HCT116 (cell line): ENCODE results near the gene SMTN. TPM values are rescaled to one million over a fixed set of nuclear protein-coding genes. Genes with fewer than 3 reads are reported as not detected.

Source experiments
- ATAC-seq: fragments of 200-7000 bp; cut with Tn5 transposase; 2 replicates; pipeline ENCODE4 v1.9.1; 2020; ENCODE audit warnings: mild to moderate bottlenecking, moderate library complexity
- BruUV-seq: library from RNA; stranded (reverse); fragments of 400-500 nt; replicated peaks from 2 replicates; lab custom pipeline; 2021; lab: Mats Ljungman, UMichigan
- CTCF ChIA-PET: fragments of 300-600 bp; sonication (Branson Sonifier 250); formaldehyde crosslinking; loops from one replicate; lab custom pipeline; 2021; ENCODE audit warnings: antibody characterized with exemption; lab: Charles Lee
- POLR2A ChIA-PET: fragments of 300-600, 350-600 bp; sonication (Branson Sonifier 250); formaldehyde crosslinking; loops from one replicate; lab custom pipeline; 2021; ENCODE audit warnings: antibody characterized with exemption; lab: Charles Lee
- RAD21 ChIA-PET, 2 experiments: fragments of 300-600 bp; sonication (Branson Sonifier 250); formaldehyde crosslinking; loops; one replicate each; lab custom pipeline; 2023; ENCODE audit warnings: low total read pairs in 2 of 2; ENCODE audit not compliant: uncharacterized antibody in 2 of 2, unreplicated experiment in 2 of 2, low non-redundant PET in 1 of 2; lab: Charles Lee
- DNase-seq: peaks from one replicate; pipeline ENCODE4 v3.0.0-alpha.2; 2010; ENCODE audit warnings: low read depth, low spot score
- H2AFZ ChIP-seq: fragments of 200-600 bp; shearing (Covaris generic), sonication (generic); 2 replicates; pipeline ENCODE4 v1.6.1; 2017; ENCODE audit warnings: low read depth, mixed run types, mixed read lengths, antibody characterized with exemption, low read length; ENCODE audit not compliant: poor library complexity, severe bottlenecking
- H3K27ac ChIP-seq: 2 replicates; pipeline ENCODE4 v1.5.1; 2012; ENCODE audit warnings: low read depth, low read length
- H3K27me3 ChIP-seq: fragments of 200-600 bp; sonication (generic); 2 replicates; pipeline ENCODE4 v1.6.1; 2016; ENCODE audit warnings: mixed run types, low read length, mixed read lengths; ENCODE audit not compliant: insufficient read depth
- H3K36me3 ChIP-seq, 2 experiments: fragments of 200-500 bp in 1 of 2; fragments of 200-600 bp in 1 of 2; sonication (Bioruptor generic) in 1 of 2; sonication (generic) in 1 of 2; 2 replicates each; pipeline versions ENCODE4 v1.5.1 to v1.6.1; 2014 to 2016; ENCODE audit warnings: low read length in 2 of 2, inconsistent platforms in 1 of 2, mixed read lengths in 1 of 2, mixed run types in 1 of 2; ENCODE audit not compliant: insufficient read depth in 2 of 2, control insufficient read depth in 1 of 2
- H3K4me1 ChIP-seq, 2 experiments: fragments of 200-600 bp in 1 of 2; sonication (generic) in 1 of 2; 2 replicates each; pipeline versions ENCODE4 v1.5.1 to v1.6.1; 2012 to 2017; ENCODE audit warnings: low read length in 2 of 2, inconsistent platforms in 1 of 2, mild to moderate bottlenecking in 1 of 2, mixed read lengths in 1 of 2, mixed run types in 1 of 2, moderate library complexity in 1 of 2; ENCODE audit not compliant: insufficient read depth in 2 of 2, control insufficient read depth in 1 of 2
- H3K4me2 ChIP-seq: fragments of 200-600 bp; sonication (generic); 2 replicates; pipeline ENCODE4 v1.6.1; 2017; ENCODE audit warnings: mixed run types, low read length, mixed read lengths
- H3K4me3 ChIP-seq, 2 experiments: fragments of 200-600 bp in 1 of 2; sonication (generic) in 1 of 2; replicated peaks in 1 of 2; 2 replicates each; pipeline ENCODE4 v1.5.1; 2011 to 2016; ENCODE audit warnings: low read length in 2 of 2, control low read depth in 1 of 2, low read depth in 1 of 2, mild to moderate bottlenecking in 1 of 2, mixed read lengths in 1 of 2, mixed run types in 1 of 2
- H3K79me2 ChIP-seq: fragments of 200-600 bp; sonication (generic); 2 replicates; pipeline ENCODE4 v1.6.1; 2017; ENCODE audit warnings: mild to moderate bottlenecking, mixed run types, low read length, moderate library complexity, mixed read lengths; ENCODE audit not compliant: insufficient read depth
- H3K9ac ChIP-seq: fragments of 200-600 bp; sonication (generic); 2 replicates; pipeline ENCODE4 v1.6.1; 2016; ENCODE audit warnings: low read length, mixed read lengths
- H3K9me2 ChIP-seq: fragments of 200-600 bp; sonication (generic), shearing (Covaris generic); 2 replicates; pipeline ENCODE4 v1.6.1; 2017; ENCODE audit warnings: mixed run types, mild to moderate bottlenecking, moderate library complexity; ENCODE audit not compliant: insufficient read depth
- H3K9me3 ChIP-seq, 2 experiments: fragments of 200-500 bp in 1 of 2; fragments of 200-600 bp in 1 of 2; sonication (Bioruptor generic) in 1 of 2; sonication (generic) in 1 of 2; 2 replicates each; pipeline ENCODE4 v1.6.1; 2014 to 2017; ENCODE audit warnings: low read length in 2 of 2, mixed read lengths in 2 of 2, inconsistent platforms in 1 of 2, low read depth in 1 of 2, mild to moderate bottlenecking in 1 of 2, mixed run types in 1 of 2, moderate library complexity in 1 of 2; ENCODE audit not compliant: control insufficient read depth in 1 of 2, insufficient read depth in 1 of 2
- H4K20me1 ChIP-seq: fragments of 200-600 bp; sonication (generic), shearing (Covaris generic); 2 replicates; pipeline ENCODE4 v1.6.1; 2017; ENCODE audit warnings: mixed run types, mild to moderate bottlenecking, moderate library complexity; ENCODE audit not compliant: insufficient read depth
- ATF3 ChIP-seq: IDR thresholded peaks from 2 replicates; pipeline ENCODE4 v1.6.1; 2012
- CBX3 ChIP-seq: IDR thresholded peaks from 2 replicates; pipeline ENCODE4 v1.6.1; 2012; ENCODE audit warnings: low read depth
- EGR1 ChIP-seq: IDR thresholded peaks from 2 replicates; pipeline ENCODE4 v1.6.1; 2012; ENCODE audit warnings: low read depth
- ELF1 ChIP-seq: IDR thresholded peaks from 2 replicates; pipeline ENCODE4 v1.6.1; 2012; ENCODE audit warnings: low read depth, borderline replicate concordance
- FOSL1 ChIP-seq: IDR thresholded peaks from 2 replicates; pipeline ENCODE4 v1.6.1; 2012; ENCODE audit warnings: low read depth
- JUND ChIP-seq: IDR thresholded peaks from 2 replicates; pipeline ENCODE4 v1.6.1; 2012
- POLR2A ChIP-seq: IDR thresholded peaks from 2 replicates; pipeline ENCODE4 v1.7.0; 2011; ENCODE audit warnings: borderline replicate concordance; ENCODE audit not compliant: insufficient read depth, insufficient read length; ENCODE audit errors: extremely low read depth
- POLR2AphosphoS5 ChIP-seq: IDR thresholded peaks from 2 replicates; pipeline ENCODE4 v1.6.1; 2011; ENCODE audit warnings: mild to moderate bottlenecking, low read depth, low read length, moderate library complexity
- RAD21 ChIP-seq: IDR thresholded peaks from 2 replicates; pipeline ENCODE4 v1.6.1; 2012; ENCODE audit warnings: low read depth, mild to moderate bottlenecking
- TCF7L2 ChIP-seq: IDR thresholded peaks from 2 replicates; pipeline ENCODE4 v1.7.0; 2011; ENCODE audit warnings: borderline replicate concordance, inconsistent platforms; ENCODE audit not compliant: insufficient read depth, insufficient read length; ENCODE audit errors: extremely low read depth
- YY1 ChIP-seq: IDR thresholded peaks from 2 replicates; pipeline ENCODE4 v1.6.1; 2011; ENCODE audit warnings: low read length, low read depth, moderate library complexity, mild to moderate bottlenecking; ENCODE audit not compliant: insufficient replicate concordance; ENCODE audit errors: extremely low read depth
- ZBTB33 ChIP-seq: IDR thresholded peaks from 2 replicates; pipeline ENCODE4 v1.6.1; 2011; ENCODE audit warnings: mild to moderate bottlenecking, low read length, moderate library complexity; ENCODE audit not compliant: insufficient replicate concordance; ENCODE audit errors: extremely low read depth
- ZFX ChIP-seq: fragments of 450-650 bp; IDR thresholded peaks from 2 replicates; pipeline ENCODE4 v1.6.1; 2017
- intact Hi-C: fragments of 100-400 bp; cut with micrococcal nuclease; formaldehyde crosslinking; loops from 2 replicates; pipeline ENCODE4 v1.10.0; 2022
- total RNA-seq: library from RNA; stranded (reverse); gene quantifications from one replicate; pipeline ENCODE4 v1.2.1, GENCODE V29; 2021; ENCODE audit not compliant: unreplicated experiment
- TF ChIP-seq, protein P1 (sequence below), 3 experiments: fragments of 200-600 bp in 1 of 3; sonication (generic) in 1 of 3; IDR thresholded peaks in 2 of 3; conservative IDR thresholded peaks in 1 of 3; 2 replicates each; pipeline ENCODE4 v1.5.1; 2012 to 2017; ENCODE audit warnings: low read depth in 2 of 3, low read length in 2 of 3, antibody characterized with exemption in 1 of 3, borderline replicate concordance in 1 of 3, control low read depth in 1 of 3, mild to moderate bottlenecking in 1 of 3, mixed read lengths in 1 of 3, mixed run types in 1 of 3, moderate library complexity in 1 of 3; ENCODE audit not compliant: insufficient read depth in 1 of 3

SMTN gene
- total RNA-seq, 1 experiment from 2014 or later = 148 TPM

DNA sequence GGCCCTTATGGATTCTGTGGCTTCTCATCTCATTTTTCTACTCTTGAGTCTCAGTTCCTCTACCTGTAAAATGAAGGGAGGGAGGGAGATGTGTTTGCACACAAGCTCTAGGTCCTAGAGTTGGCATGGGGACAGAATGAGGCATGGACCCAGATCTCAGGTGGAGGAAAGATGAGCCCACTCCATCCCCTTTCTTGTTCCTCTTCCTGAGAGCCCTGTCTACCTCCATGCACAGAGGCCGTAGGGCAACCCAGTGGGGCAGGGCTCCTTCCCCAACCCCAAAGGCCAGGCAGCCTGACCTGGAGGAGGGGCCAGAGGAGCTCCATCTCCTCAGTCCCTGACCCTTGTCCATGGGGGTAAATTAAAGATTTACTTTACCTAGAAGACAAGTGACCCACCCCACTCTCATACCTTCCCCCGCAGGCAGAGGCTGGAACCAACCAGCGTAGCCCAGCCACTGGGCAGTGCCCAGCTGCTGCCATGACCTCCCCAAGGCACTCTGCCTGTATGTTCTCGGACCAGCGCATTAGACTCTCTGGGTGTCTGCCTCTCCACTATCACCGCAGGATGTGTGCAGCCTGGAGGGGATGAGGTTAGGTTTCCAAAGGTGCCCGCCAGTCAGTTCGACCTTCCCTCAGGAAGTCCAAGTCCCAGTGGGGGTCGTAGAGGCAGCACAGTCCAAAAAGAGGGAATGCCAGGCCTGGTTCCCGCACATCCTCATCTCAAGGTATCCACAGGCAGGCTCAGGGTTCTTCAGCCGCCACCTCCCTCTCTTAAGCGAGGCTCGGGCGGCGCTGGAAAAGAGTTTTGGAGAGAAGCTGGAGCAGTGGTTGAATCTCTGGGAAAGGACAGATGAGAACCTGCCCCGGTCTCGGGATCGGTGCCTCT lies 3.0 kb downstream of the SMTN start (continued):
- no peak for TF ChIP-seq CBX3
- TF ChIP-seq YY1 = no peak
- TF ChIP-seq TCF7L2 = no peak
- TF ChIP-seq ELF1 = no peak
- no peak for TF ChIP-seq ZBTB33
- TF ChIP-seq ATF3 = no peak
- no peak for TF ChIP-seq EGR1
- TF ChIP-seq POLR2A = no peak

GRCh38 chr22:31084811-31085492 lies 3.8 kb downstream of the SMTN start:
- RAD21 ChIA-PET = interaction anchor here (0.6 to 1.0 kb wide), 2 partner anchors 135 to 139 kb away, joined by 3 to 4 read pairs; no protein-coding TSS in a partner anchor
- H3K79me2 ChIP-seq = peaks cover 57% of the 10 kb centered on the region
- peak; percentile 64 for ATAC-seq

More at GRCh38 chr22:31084811-31085492, 3.8 kb downstream of the SMTN start:
- H3K9me3 ChIP-seq = no peaks in the 10 kb centered on the region
- BruUV-seq = no TSS peak
- peak overlapping the region; percentile 94 for H3K27ac ChIP-seq
- H3K4me1 ChIP-seq = peaks cover 28 to 64% of the 10 kb centered on the region in 2 experiments
- no peaks in the 10 kb centered on the region for H3K27me3 ChIP-seq
- H3K9me2 ChIP-seq = no peaks in the 10 kb centered on the region
- H3K4me3 ChIP-seq = peak overlapping the region; percentile 78 to 80
- TF ChIP-seq YY1 = peak; percentile 85
- peak; percentile 83 for TF ChIP-seq POLR2AphosphoS5
- peak; percentile 60 for TF ChIP-seq POLR2A
- no peak for TF ChIP-seq RAD21
- no peak for TF ChIP-seq FOSL1
- TF ChIP-seq JUND = no peak
- TF ChIP-seq, protein P1, sequence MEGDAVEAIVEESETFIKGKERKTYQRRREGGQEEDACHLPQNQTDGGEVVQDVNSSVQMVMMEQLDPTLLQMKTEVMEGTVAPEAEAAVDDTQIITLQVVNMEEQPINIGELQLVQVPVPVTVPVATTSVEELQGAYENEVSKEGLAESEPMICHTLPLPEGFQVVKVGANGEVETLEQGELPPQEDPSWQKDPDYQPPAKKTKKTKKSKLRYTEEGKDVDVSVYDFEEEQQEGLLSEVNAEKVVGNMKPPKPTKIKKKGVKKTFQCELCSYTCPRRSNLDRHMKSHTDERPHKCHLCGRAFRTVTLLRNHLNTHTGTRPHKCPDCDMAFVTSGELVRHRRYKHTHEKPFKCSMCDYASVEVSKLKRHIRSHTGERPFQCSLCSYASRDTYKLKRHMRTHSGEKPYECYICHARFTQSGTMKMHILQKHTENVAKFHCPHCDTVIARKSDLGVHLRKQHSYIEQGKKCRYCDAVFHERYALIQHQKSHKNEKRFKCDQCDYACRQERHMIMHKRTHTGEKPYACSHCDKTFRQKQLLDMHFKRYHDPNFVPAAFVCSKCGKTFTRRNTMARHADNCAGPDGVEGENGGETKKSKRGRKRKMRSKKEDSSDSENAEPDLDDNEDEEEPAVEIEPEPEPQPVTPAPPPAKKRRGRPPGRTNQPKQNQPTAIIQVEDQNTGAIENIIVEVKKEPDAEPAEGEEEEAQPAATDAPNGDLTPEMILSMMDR (IDR thresholded peaks at IDR 0.05 in 2 of 3, conservative IDR thresholded peaks at IDR 0.05 in 1 of 3; ENCODE audit: borderline replicate concordance in 1 of 3, insufficient read depth in 1 of 3, low read depth in 2 of 3, low read length in 2 of 3) = peak in 2 of 3 experiments; percentile 83 to 92; a peak in 4 of 6 replicates
- TF ChIP-seq ZFX = peak; percentile 65
- peaks cover 15 to 21% of the 10 kb centered on the region in 2 experiments; a peak in 3 of 4 replicates for H3K36me3 ChIP-seq
- H3K4me2 ChIP-seq = peak overlapping the region; percentile 85
- H3K9ac ChIP-seq = peak overlapping the region; percentile 92
- POLR2A ChIA-PET = interaction anchor here (0.6 to 7.6 kb wide), 5 partner anchors 11 to 135 kb away, joined by 4 to 86 read pairs (median 7); partner anchors contain the start of genes MORC2, SELENOM and TUG1
- H2AFZ ChIP-seq = no peak overlapping the region
- DNase-seq = no peak
- intact Hi-C loops = loop anchor here (1.0 to 10.0 kb wide), 5 partner anchors 118 to 660 kb away; partner anchors contain the start of genes MORC2, MTFP1 and TUG1
- CTCF ChIA-PET = interaction anchor here (0.6 to 5.1 kb wide), 17 partner anchors 9 to 707 kb away, joined by 3 to 25 read pairs (median 4); partner anchors contain the start of genes SELENOM and TUG1
- H4K20me1 ChIP-seq = no peaks in the 10 kb centered on the region
